GM23338 (cell line): Measurements from ENCODE around the gene RPS19. TPM values are rescaled to one million over a fixed set of nuclear protein-coding genes. Genes with fewer than 3 reads are reported as not detected.

Source experiments
- ATAC-seq: fragments of 200-7000 bp; cut with Tn5 transposase; 3 replicates; pipeline ENCODE4 v1.9.1; 2020
- DNase-seq: peaks from one replicate; pipeline ENCODE4 v3.0.0-alpha.2; 2015; ENCODE audit warnings: low spot score
- H2AFZ ChIP-seq: fragments of 200-600 bp; sonication (generic); 2 replicates; pipeline ENCODE4 v1.8.0; 2016; ENCODE audit warnings: antibody characterized with exemption, mild to moderate bottlenecking, moderate library complexity
- H3F3A ChIP-seq: fragments of 200-600 bp; sonication (generic); replicated peaks from 2 replicates; pipeline ENCODE4 v1.8.0; 2017; ENCODE audit warnings: antibody characterized with exemption, mixed run types, low read depth
- H3K27ac ChIP-seq: fragments of 200-600 bp; sonication (generic); 2 replicates; pipeline ENCODE4 v1.6.1; 2016; ENCODE audit warnings: low read depth
- H3K27me3 ChIP-seq: fragments of 200-600 bp; sonication (generic); 2 replicates; pipeline ENCODE4 v1.8.0; 2016; ENCODE audit warnings: mild to moderate bottlenecking, mixed run types, moderate library complexity; ENCODE audit not compliant: insufficient read depth
- H3K36me3 ChIP-seq: fragments of 200-600 bp; sonication (generic); 2 replicates; pipeline ENCODE4 v1.8.0; 2016; ENCODE audit warnings: mild to moderate bottlenecking; ENCODE audit not compliant: insufficient read depth
- H3K4me1 ChIP-seq: fragments of 200-600 bp; sonication (generic); 2 replicates; pipeline ENCODE4 v1.8.0; 2016; ENCODE audit warnings: mild to moderate bottlenecking, moderate library complexity; ENCODE audit not compliant: insufficient read depth
- H3K4me2 ChIP-seq: fragments of 200-600 bp; sonication (generic); 2 replicates; pipeline ENCODE4 v1.7.1; 2017; ENCODE audit warnings: mixed run types
- H3K4me3 ChIP-seq: fragments of 200-600 bp; sonication (generic); 2 replicates; pipeline ENCODE4 v1.6.1; 2016; ENCODE audit warnings: mixed run types
- H3K79me2 ChIP-seq: fragments of 200-600 bp; sonication (generic); replicated peaks from 2 replicates; pipeline ENCODE4 v1.8.0; 2017; ENCODE audit warnings: mild to moderate bottlenecking; ENCODE audit not compliant: insufficient read depth
- H3K9me2 ChIP-seq: fragments of 200-600 bp; sonication (generic); 2 replicates; pipeline ENCODE4 v1.8.0; 2017; ENCODE audit not compliant: insufficient read depth
- H4K20me1 ChIP-seq: fragments of 200-600 bp; sonication (generic); replicated peaks from 2 replicates; pipeline ENCODE4 v1.8.0; 2017; ENCODE audit warnings: mild to moderate bottlenecking; ENCODE audit not compliant: insufficient read depth
- H3K27ac Mint-ChIP-seq: 2 replicates; pipeline ENCODE4 v1.8.0; 2020; ENCODE audit warnings: inconsistent platforms, mild to moderate bottlenecking, moderate library complexity, mixed read lengths
- H3K27me3 Mint-ChIP-seq: 3 replicates; pipeline ENCODE4 v1.8.0; 2022; ENCODE audit warnings: low read depth, mild to moderate bottlenecking, moderate library complexity, mixed read lengths, inconsistent platforms; ENCODE audit not compliant: insufficient read depth, poor library complexity
- H3K36me3 Mint-ChIP-seq: 3 replicates; pipeline ENCODE4 v1.8.0; 2021; ENCODE audit warnings: low read depth, mild to moderate bottlenecking, inconsistent platforms, moderate library complexity, mixed read lengths
- H3K4me1 Mint-ChIP-seq: 3 replicates; pipeline ENCODE4 v1.8.0; 2020; ENCODE audit warnings: mild to moderate bottlenecking, inconsistent platforms, mixed read lengths
- H3K4me3 Mint-ChIP-seq: 3 replicates; pipeline ENCODE4 v1.8.0; 2021; ENCODE audit warnings: moderate library complexity, mild to moderate bottlenecking, inconsistent platforms, mixed read lengths
- H3K9me3 Mint-ChIP-seq: 3 replicates; pipeline ENCODE4 v1.8.0; 2020; ENCODE audit warnings: moderate library complexity, mild to moderate bottlenecking, inconsistent platforms, mixed read lengths
- CREB1 ChIP-seq: fragments of 250-450 bp; sonication (Bioruptor Pico); IDR thresholded peaks from 2 replicates; pipeline ENCODE4 v1.5.0; 2020; ENCODE audit warnings: low read depth, mild to moderate bottlenecking, moderate library complexity
- ETS1 ChIP-seq: IDR thresholded peaks from 2 replicates; pipeline ENCODE4 v1.6.1; 2016; ENCODE audit warnings: antibody characterized with exemption
- EZH2 ChIP-seq: fragments of 200-600 bp; sonication (generic); IDR thresholded peaks from one replicate; pipeline ENCODE4 v1.8.0; 2017; ENCODE audit warnings: antibody characterized with exemption, mild to moderate bottlenecking, low read depth; ENCODE audit not compliant: unreplicated experiment
- EZH2phosphoT487 ChIP-seq: fragments of 200-600 bp; sonication (generic); IDR thresholded peaks from one replicate; pipeline ENCODE4 v1.8.1; 2018; ENCODE audit warnings: antibody characterized with exemption; ENCODE audit not compliant: unreplicated experiment
- NANOG ChIP-seq: IDR thresholded peaks from 2 replicates; pipeline ENCODE4 v1.6.1; 2016; ENCODE audit warnings: antibody characterized with exemption, borderline replicate concordance
- STAT1 ChIP-seq: IDR thresholded peaks from one replicate; pipeline ENCODE4 v1.6.1; 2016; ENCODE audit warnings: antibody characterized with exemption; ENCODE audit not compliant: unreplicated experiment
- ZNF114 ChIP-seq: fragments of 250-450 bp; sonication (Bioruptor Pico); IDR thresholded peaks from 2 replicates; pipeline ENCODE4 v1.5.0; 2020; ENCODE audit warnings: mild to moderate bottlenecking, moderate library complexity
- polyA plus RNA-seq: library from polyadenylated mRNA; unstranded; fragments of >200 nt; fragmentation: Nextera tagmentation; extraction: Ambion mirVana; gene quantifications from 2 replicates; pipeline ENCODE4 v1.2.1, GENCODE V29; 2016
- total RNA-seq: library from RNA; depleted of rRNA; stranded (reverse); fragments of >200 nt; shearing (Covaris generic); gene quantifications from 2 replicates; pipeline ENCODE4 v1.2.3, GENCODE V29; 2014
- TF ChIP-seq, protein P1 (sequence below), 2 experiments: fragments of 200-600 bp in 1 of 2; sonication (generic) in 1 of 2; conservative IDR thresholded peaks; 2 replicates each; pipeline versions ENCODE4 v1.5.1 to v1.6.1; 2016 to 2017; ENCODE audit warnings: antibody characterized with exemption in 2 of 2, low read depth in 2 of 2, mild to moderate bottlenecking in 2 of 2, moderate library complexity in 1 of 2
- TF ChIP-seq, protein P2 (sequence below): fragments of 250-450 bp; sonication (Bioruptor Pico); IDR thresholded peaks from 2 replicates; pipeline ENCODE4 v1.5.0; 2020; ENCODE audit warnings: mild to moderate bottlenecking, moderate library complexity

The RPS19 gene
- total and polyA plus RNA-seq, 2 experiments from 2014 or later: 1,798 to 4,073 TPM

DNA sequence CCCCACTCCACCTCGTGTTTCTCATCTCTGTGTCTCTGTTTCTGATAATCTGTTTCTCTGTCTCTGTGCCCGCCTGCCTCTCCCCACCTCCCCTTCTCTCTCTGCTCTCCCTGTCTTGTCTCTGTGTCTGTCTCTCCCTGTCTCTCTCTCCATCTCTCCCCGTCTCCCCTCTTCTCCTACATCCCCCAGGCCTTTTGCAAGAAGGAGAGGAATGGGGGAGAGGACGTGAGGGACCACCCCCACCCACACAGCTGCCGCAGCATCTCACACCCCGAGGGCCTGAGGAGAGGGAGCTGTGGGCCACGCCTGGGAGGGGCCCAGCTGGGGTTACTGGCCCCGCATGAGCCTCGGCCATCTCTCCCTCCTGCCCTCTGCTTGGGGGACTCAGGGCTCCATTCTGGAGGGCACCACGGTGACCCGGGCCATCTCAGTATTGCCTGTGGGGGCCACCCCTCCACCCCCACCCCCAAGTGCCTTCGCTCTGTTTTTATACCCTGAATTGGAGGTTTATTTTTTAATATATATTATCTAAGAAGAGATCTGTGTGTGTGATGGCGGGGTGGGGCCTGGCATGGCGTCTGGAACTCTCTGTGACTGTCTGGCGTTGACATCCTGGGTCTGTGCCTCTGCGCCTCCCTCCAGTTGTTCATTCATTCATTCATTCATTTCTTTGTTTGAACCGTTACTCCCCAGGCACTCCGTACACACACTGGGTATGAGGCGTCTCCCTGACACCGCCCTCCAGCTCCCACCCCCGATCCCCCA lies 47.0 kb downstream of the RPS19 start:
- Mint-ChIP-seq H3K4me3 (no peak overlapping the region; the same call in 2 of the 3 replicates), H3K27me3 (peaks cover 36% of the 10 kb centered on the region), H3K36me3 (peaks cover 36% of the 10 kb centered on the region), H3K27ac (no peak overlapping the region), H3K4me1 (peaks cover 18% of the 10 kb centered on the region), H3K9me3 (peaks cover 3% of the 10 kb centered on the region; the same call in 1 of the 3 replicates)
- H2AFZ ChIP-seq: no peak overlapping the region
- no peaks in the 10 kb centered on the region for H3F3A ChIP-seq
- H3K4me3 ChIP-seq: no peak overlapping the region
- no peaks in the 10 kb centered on the region for H3K9me2 ChIP-seq
- H3K4me2 ChIP-seq: no peak overlapping the region
- H3K79me2 ChIP-seq: no peaks in the 10 kb centered on the region
- H3K36me3 ChIP-seq: peaks cover 3% of the 10 kb centered on the region; the same call in 1 of the 2 replicates
- no peaks in the 10 kb centered on the region; the same call in 1 of the 2 replicates for H3K4me1 ChIP-seq
- no peak for ATAC-seq
- TF ChIP-seq EZH2 (no peak), ZNF114 (no peak), EZH2phosphoT487 (no peak), STAT1 (no peak), CREB1 (CRISPR knock-in tag) (no peak), NANOG (no peak)
- TF ChIP-seq, protein P1, sequence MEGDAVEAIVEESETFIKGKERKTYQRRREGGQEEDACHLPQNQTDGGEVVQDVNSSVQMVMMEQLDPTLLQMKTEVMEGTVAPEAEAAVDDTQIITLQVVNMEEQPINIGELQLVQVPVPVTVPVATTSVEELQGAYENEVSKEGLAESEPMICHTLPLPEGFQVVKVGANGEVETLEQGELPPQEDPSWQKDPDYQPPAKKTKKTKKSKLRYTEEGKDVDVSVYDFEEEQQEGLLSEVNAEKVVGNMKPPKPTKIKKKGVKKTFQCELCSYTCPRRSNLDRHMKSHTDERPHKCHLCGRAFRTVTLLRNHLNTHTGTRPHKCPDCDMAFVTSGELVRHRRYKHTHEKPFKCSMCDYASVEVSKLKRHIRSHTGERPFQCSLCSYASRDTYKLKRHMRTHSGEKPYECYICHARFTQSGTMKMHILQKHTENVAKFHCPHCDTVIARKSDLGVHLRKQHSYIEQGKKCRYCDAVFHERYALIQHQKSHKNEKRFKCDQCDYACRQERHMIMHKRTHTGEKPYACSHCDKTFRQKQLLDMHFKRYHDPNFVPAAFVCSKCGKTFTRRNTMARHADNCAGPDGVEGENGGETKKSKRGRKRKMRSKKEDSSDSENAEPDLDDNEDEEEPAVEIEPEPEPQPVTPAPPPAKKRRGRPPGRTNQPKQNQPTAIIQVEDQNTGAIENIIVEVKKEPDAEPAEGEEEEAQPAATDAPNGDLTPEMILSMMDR (conservative IDR thresholded peaks at IDR 0.05; ENCODE audit: low read depth in 2 of 2): no peak
- no peak for DNase-seq
- no peaks in the 10 kb centered on the region; the same call in 1 of the 2 replicates for H4K20me1 ChIP-seq
- H3K27ac ChIP-seq: no peak overlapping the region
- H3K27me3 ChIP-seq: peaks cover 35% of the 10 kb centered on the region

DNA sequence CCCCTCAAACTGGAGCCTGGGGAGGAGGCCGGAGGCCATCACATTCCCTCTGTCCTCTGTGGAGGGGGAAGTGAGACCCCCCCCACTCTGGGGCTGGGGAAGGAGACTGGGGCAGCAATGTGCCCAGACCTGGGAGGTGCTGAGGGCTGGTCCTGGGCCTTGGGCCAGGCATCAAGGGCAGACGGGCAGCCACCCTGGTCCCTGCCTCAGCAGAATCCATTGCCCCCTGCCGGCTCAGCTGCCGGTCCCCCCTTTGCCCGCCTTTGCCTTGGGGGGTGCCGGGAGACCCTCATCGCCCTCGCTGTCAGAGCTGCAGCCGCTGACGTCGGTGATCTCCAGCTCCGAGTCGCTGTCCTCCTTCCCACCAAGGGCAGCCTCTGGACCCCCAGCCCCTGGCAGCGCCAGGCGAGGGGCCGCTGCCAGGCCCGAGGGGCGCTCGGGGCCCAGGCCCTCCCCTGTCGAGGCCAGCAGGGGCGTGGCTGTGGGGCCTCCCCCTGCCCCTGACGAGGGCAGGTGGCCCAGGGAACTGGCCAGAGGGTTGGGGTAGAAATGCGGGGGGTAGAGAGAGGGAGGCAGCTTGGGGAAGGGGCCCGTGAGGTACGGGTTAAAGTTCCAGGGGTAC lies 48.0 kb downstream of the RPS19 start:
- no peaks in the 10 kb centered on the region; the same call in 1 of the 2 replicates for H3K4me1 ChIP-seq
- H3K79me2 ChIP-seq: no peaks in the 10 kb centered on the region
- no peaks in the 10 kb centered on the region for H3K9me2 ChIP-seq
- no peaks in the 10 kb centered on the region for H3F3A ChIP-seq
- H3K27ac ChIP-seq: no peak overlapping the region
- Mint-ChIP-seq H3K36me3 (peaks cover 26% of the 10 kb centered on the region), H3K27ac (no peak overlapping the region), H3K4me3 (no peak overlapping the region), H3K27me3 (peaks cover 46% of the 10 kb centered on the region), H3K4me1 (peaks cover 20% of the 10 kb centered on the region), H3K9me3 (peaks cover 3% of the 10 kb centered on the region; the same call in 1 of the 3 replicates)
- no peaks in the 10 kb centered on the region; the same call in 1 of the 2 replicates for H4K20me1 ChIP-seq
- DNase-seq: no peak
- H3K27me3 ChIP-seq: peaks cover 45% of the 10 kb centered on the region
- no peak overlapping the region for H3K4me2 ChIP-seq
- no peak overlapping the region for H3K4me3 ChIP-seq
- no peak overlapping the region for H2AFZ ChIP-seq
- H3K36me3 ChIP-seq: peaks cover 3% of the 10 kb centered on the region; the same call in 1 of the 2 replicates
- no peak for ATAC-seq
- TF ChIP-seq STAT1 (no peak), EZH2phosphoT487 (no peak), ZNF114 (no peak), ETS1 (no peak), CREB1 (CRISPR knock-in tag) (no peak), NANOG (no peak)
- TF ChIP-seq, protein P2, sequence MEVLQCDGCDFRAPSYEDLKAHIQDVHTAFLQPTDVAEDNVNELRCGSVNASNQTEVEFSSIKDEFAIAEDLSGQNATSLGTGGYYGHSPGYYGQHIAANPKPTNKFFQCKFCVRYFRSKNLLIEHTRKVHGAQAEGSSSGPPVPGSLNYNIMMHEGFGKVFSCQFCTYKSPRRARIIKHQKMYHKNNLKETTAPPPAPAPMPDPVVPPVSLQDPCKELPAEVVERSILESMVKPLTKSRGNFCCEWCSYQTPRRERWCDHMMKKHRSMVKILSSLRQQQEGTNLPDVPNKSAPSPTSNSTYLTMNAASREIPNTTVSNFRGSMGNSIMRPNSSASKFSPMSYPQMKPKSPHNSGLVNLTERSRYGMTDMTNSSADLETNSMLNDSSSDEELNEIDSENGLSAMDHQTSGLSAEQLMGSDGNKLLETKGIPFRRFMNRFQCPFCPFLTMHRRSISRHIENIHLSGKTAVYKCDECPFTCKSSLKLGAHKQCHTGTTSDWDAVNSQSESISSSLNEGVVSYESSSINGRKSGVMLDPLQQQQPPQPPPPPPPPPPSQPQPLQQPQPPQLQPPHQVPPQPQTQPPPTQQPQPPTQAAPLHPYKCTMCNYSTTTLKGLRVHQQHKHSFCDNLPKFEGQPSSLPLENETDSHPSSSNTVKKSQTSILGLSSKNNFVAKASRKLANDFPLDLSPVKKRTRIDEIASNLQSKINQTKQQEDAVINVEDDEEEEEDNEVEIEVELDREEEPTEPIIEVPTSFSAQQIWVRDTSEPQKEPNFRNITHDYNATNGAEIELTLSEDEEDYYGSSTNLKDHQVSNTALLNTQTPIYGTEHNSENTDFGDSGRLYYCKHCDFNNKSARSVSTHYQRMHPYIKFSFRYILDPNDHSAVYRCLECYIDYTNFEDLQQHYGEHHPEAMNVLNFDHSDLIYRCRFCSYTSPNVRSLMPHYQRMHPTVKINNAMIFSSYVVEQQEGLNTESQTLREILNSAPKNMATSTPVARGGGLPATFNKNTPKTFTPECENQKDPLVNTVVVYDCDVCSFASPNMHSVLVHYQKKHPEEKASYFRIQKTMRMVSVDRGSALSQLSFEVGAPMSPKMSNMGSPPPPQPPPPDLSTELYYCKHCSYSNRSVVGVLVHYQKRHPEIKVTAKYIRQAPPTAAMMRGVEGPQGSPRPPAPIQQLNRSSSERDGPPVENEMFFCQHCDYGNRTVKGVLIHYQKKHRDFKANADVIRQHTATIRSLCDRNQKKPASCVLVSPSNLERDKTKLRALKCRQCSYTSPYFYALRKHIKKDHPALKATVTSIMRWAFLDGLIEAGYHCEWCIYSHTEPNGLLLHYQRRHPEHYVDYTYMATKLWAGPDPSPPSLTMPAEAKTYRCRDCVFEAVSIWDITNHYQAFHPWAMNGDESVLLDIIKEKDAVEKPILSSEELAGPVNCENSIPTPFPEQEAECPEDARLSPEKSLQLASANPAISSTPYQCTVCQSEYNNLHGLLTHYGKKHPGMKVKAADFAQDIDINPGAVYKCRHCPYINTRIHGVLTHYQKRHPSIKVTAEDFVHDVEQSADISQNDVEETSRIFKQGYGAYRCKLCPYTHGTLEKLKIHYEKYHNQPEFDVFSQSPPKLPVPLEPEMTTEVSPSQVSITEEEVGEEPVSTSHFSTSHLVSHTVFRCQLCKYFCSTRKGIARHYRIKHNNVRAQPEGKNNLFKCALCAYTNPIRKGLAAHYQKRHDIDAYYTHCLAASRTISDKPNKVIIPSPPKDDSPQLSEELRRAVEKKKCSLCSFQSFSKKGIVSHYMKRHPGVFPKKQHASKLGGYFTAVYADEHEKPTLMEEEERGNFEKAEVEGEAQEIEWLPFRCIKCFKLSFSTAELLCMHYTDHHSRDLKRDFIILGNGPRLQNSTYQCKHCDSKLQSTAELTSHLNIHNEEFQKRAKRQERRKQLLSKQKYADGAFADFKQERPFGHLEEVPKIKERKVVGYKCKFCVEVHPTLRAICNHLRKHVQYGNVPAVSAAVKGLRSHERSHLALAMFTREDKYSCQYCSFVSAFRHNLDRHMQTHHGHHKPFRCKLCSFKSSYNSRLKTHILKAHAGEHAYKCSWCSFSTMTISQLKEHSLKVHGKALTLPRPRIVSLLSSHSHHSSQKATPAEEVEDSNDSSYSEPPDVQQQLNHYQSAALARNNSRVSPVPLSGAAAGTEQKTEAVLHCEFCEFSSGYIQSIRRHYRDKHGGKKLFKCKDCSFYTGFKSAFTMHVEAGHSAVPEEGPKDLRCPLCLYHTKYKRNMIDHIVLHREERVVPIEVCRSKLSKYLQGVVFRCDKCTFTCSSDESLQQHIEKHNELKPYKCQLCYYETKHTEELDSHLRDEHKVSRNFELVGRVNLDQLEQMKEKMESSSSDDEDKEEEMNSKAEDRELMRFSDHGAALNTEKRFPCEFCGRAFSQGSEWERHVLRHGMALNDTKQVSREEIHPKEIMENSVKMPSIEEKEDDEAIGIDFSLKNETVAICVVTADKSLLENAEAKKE (CRISPR knock-in tag): no peak
